Uterine smooth muscle cell (primary cell): Measurements from ENCODE around the gene WNK4. TPM values are rescaled to one million over a fixed set of nuclear protein-coding genes. Genes with fewer than 3 reads are reported as not detected.

Experiments
- total RNA-seq: library from RNA; depleted of rRNA; stranded (reverse); fragments of >200 nt; gene quantifications from 2 replicates; pipeline ENCODE4 v1.2.3, GENCODE V29; 2014

Gene WNK4
- total RNA-seq = 2.9 and 4.3 TPM in 2 replicates

GRCh38 chr17:42779936-42780850 lies at the start of gene WNK4:
Gene WNK4 (plus strand): TSS chr17:42780610. CDS start chr17:42780699, 89 bp downstream.

GRCh38 chr17:42744806-42745617 lies 35.4 kb upstream of the WNK4 start, which contains the start of gene EZH1:
Gene EZH1 (minus strand): TSS chr17:42745040. CDS start chr17:42728941, 16,099 bp downstream.

GRCh38 chr17:42760652-42761581 lies 19.5 kb upstream of the WNK4 start, which contains the start of gene RAMP2:
Gene RAMP2 (plus strand): TSS chr17:42761227. CDS start chr17:42761262, 35 bp downstream.

GRCh38 chr17:42773290-42774035 lies 6.9 kb upstream of the WNK4 start, which contains the start of gene VPS25:
Gene VPS25 (plus strand): TSS chr17:42773449. CDS start chr17:42773476, 27 bp downstream.

GRCh38 chr17:42798383-42799380 lies 18.3 kb downstream of the WNK4 start, which contains the start of the genes CNTD1 and COA3:
Gene CNTD1 (plus strand): TSS chr17:42798861. CDS start chr17:42799068, 207 bp downstream.
Gene COA3 (minus strand): TSS chr17:42798704. CDS start chr17:42798681, 23 bp downstream.

GRCh38 chr17:42832934-42833766 lies 52.7 kb downstream of the WNK4 start, which contains the start of gene PSME3:
Gene PSME3 (plus strand): TSS chr17:42833397. CDS start chr17:42833632, 235 bp downstream.

GRCh38 chr17:42844271-42844670 lies 63.9 kb downstream of the WNK4 start, which contains the start of gene AOC2:
Gene AOC2 (plus strand): TSS chr17:42844580. CDS start chr17:42844627, 47 bp downstream.

Other genes starting within 250 kb of the WNK4 start
- gene NAGLU, start 244.4 kb upstream of the WNK4 start, total RNA-seq = 39.3 and 53.4 TPM in 2 replicates
- 2.3 and 3.7 TPM in 2 replicates for gene HSD17B1, start 227.7 kb upstream of the WNK4 start, total RNA-seq
- 15.1 and 16.3 TPM in 2 replicates for gene COASY, start 218.5 kb upstream of the WNK4 start, total RNA-seq
- gene MLX, start 213.5 kb upstream of the WNK4 start, total RNA-seq = 39.9 and 45.2 TPM in 2 replicates
- 6.7 and 20.6 TPM in 2 replicates for gene PSMC3IP, start 202.9 kb upstream of the WNK4 start, total RNA-seq
- gene RETREG3, start 171.2 kb upstream of the WNK4 start, total RNA-seq = 44.9 and 55.6 TPM in 2 replicates
- gene TUBG1, start 170.9 kb upstream of the WNK4 start, total RNA-seq = 16.4 and 31.3 TPM in 2 replicates
- gene TUBG2, start 121.3 kb upstream of the WNK4 start, total RNA-seq = 7.4 and 11.0 TPM in 2 replicates
- gene PLEKHH3, start 103.6 kb upstream of the WNK4 start, total RNA-seq = 14.6 and 20.4 TPM in 2 replicates
- gene CCR10, start 98.8 kb upstream of the WNK4 start, total RNA-seq = 3.5 and 5.8 TPM in 2 replicates
- gene CNTNAP1, start 98.1 kb upstream of the WNK4 start, total RNA-seq = 45.2 and 52.4 TPM in 2 replicates
- gene EZH1, start 35.6 kb upstream of the WNK4 start, total RNA-seq = 18.6 and 24.0 TPM in 2 replicates
- 0.37 TPM in 1 of 2 replicates, not detected in the other for gene RAMP2, start 19.4 kb upstream of the WNK4 start, total RNA-seq
- gene VPS25, start 7.2 kb upstream of the WNK4 start, total RNA-seq = 62.7 and 87.4 TPM in 2 replicates
- 58.2 and 72.0 TPM in 2 replicates for gene COA3, start 18.1 kb downstream of the WNK4 start, total RNA-seq
- 0.37 TPM in 1 of 2 replicates, not detected in the other for gene CNTD1, start 18.3 kb downstream of the WNK4 start, total RNA-seq
- gene BECN1, start 43.7 kb downstream of the WNK4 start, total RNA-seq = 107 and 110 TPM in 2 replicates
- gene PSME3, start 52.8 kb downstream of the WNK4 start, total RNA-seq = 58.4 and 103 TPM in 2 replicates
- gene AOC2, start 64.0 kb downstream of the WNK4 start, total RNA-seq = 0.33 and 0.75 TPM in 2 replicates
- 0.11 and 0.12 TPM in 2 replicates for gene AOC3, start 70.6 kb downstream of the WNK4 start, total RNA-seq
- not detected in 2 replicates for gene G6PC1, start 120.2 kb downstream of the WNK4 start, total RNA-seq
- gene AARSD1, start 183.8 kb downstream of the WNK4 start, total RNA-seq = 25.2 and 25.3 TPM in 2 replicates
- gene PTGES3L, start 199.5 kb downstream of the WNK4 start, total RNA-seq = 0.12 and 0.44 TPM in 2 replicates
- gene RUNDC1, start 200.0 kb downstream of the WNK4 start, total RNA-seq = 12.2 and 13.4 TPM in 2 replicates
- 858 and 1,281 TPM in 2 replicates for gene RPL27, start 217.8 kb downstream of the WNK4 start, total RNA-seq
- gene IFI35, start 226.2 kb downstream of the WNK4 start, total RNA-seq = 26.0 and 32.0 TPM in 2 replicates
- gene VAT1, start 241.8 kb downstream of the WNK4 start, total RNA-seq = 179 and 300 TPM in 2 replicates
- gene RND2, start 244.6 kb downstream of the WNK4 start, total RNA-seq = 0.44 and 0.50 TPM in 2 replicates